HEK293T (cell line): ENCODE data around the gene GOLGA6L10.
"Not testable (repeated sequence)": the region's sequence is repeated elsewhere in the genome, so short reads cannot be mapped to it uniquely, and the experiment has no call there.

ENCODE experiments used
- CTCF ChIA-PET: fragments of 350-600 bp; formaldehyde crosslinking; extraction: SDS; loops from one replicate; lab custom pipeline; 2021; ENCODE audit warnings: antibody characterized with exemption, inconsistent platforms; lab: Yijun Ruan, JAX
- POLR2A ChIA-PET: fragments of 350-600 bp; formaldehyde crosslinking; extraction: SDS; loops from one replicate; lab custom pipeline; 2020; ENCODE audit warnings: antibody characterized with exemption, inconsistent platforms; lab: Yijun Ruan, JAX
- DNase-seq: peaks from one replicate; pipeline ENCODE4 v3.0.0; 2012; ENCODE audit warnings: mixed read lengths; ENCODE audit errors: extremely low spot score
- ARNT ChIP-seq: fragments of 450-650 bp; IDR thresholded peaks from 2 replicates; pipeline ENCODE4 v1.6.1; 2017; ENCODE audit warnings: mild to moderate bottlenecking
- BHLHE40 ChIP-seq: fragments of 450-650 bp; IDR thresholded peaks from 2 replicates; pipeline ENCODE4 v1.6.1; 2016; ENCODE audit warnings: mild to moderate bottlenecking, moderate library complexity, borderline replicate concordance
- CTBP1 ChIP-seq: fragments of 450-650 bp; IDR thresholded peaks from 2 replicates; pipeline ENCODE4 v1.6.1; 2016; ENCODE audit warnings: borderline replicate concordance
- FOXA1 ChIP-seq: fragments of 450-650 bp; IDR thresholded peaks from 2 replicates; pipeline ENCODE4 v1.6.1; 2016; ENCODE audit warnings: mild to moderate bottlenecking
- FOXK2 ChIP-seq: fragments of 450-650 bp; IDR thresholded peaks from 2 replicates; pipeline ENCODE4 v1.6.1; 2016; ENCODE audit warnings: mild to moderate bottlenecking
- FOXM1 ChIP-seq: fragments of 450-650 bp; IDR thresholded peaks from 2 replicates; pipeline ENCODE4 v1.6.1; 2017; ENCODE audit warnings: mild to moderate bottlenecking, borderline replicate concordance
- HDGF ChIP-seq: fragments of 450-650 bp; IDR thresholded peaks from 2 replicates; pipeline ENCODE4 v1.6.1; 2017; ENCODE audit warnings: antibody characterized with exemption, borderline replicate concordance
- L3MBTL2 ChIP-seq: fragments of 450-650 bp; conservative IDR thresholded peaks from 2 replicates; pipeline ENCODE4 v1.6.1; 2016; ENCODE audit warnings: mild to moderate bottlenecking
- LEF1 ChIP-seq: fragments of 450-650 bp; IDR thresholded peaks from 2 replicates; pipeline ENCODE4 v1.6.1; 2017; ENCODE audit warnings: mild to moderate bottlenecking, borderline replicate concordance
- NFRKB ChIP-seq: fragments of 450-650 bp; IDR thresholded peaks from 2 replicates; pipeline ENCODE4 v1.6.1; 2016; ENCODE audit warnings: mild to moderate bottlenecking, moderate library complexity
- PKNOX1 ChIP-seq: fragments of 450-650 bp; IDR thresholded peaks from 2 replicates; pipeline ENCODE4 v1.6.1; 2016
- SP1 ChIP-seq: fragments of 450-650 bp; IDR thresholded peaks from 2 replicates; pipeline ENCODE4 v1.6.1; 2017
- SUZ12 ChIP-seq: fragments of 450-650 bp; IDR thresholded peaks from 2 replicates; pipeline ENCODE4 v1.6.1; 2016; ENCODE audit warnings: mild to moderate bottlenecking
- TARDBP ChIP-seq: fragments of 450-650 bp; IDR thresholded peaks from 2 replicates; pipeline ENCODE4 v1.6.1; 2016
- ZNF384 ChIP-seq: fragments of 450-650 bp; IDR thresholded peaks from 2 replicates; pipeline ENCODE4 v1.6.1; 2016

Gene GOLGA6L10

GRCh38 chr15:82317091-82317489 is 32.2 kb downstream of the GOLGA6L10 start:
- POLR2A ChIA-PET, result no interaction called here
- TF ChIP-seq NFRKB (no peak), SP1 (no peak), FOXM1 (no peak), CTBP1 (no peak), SUZ12 (no peak), PKNOX1 (no peak), L3MBTL2 (no peak), FOXA1 (no peak), TARDBP (no peak), HDGF (no peak), LEF1 (no peak), BHLHE40 (no peak), ARNT (no peak), ZNF384 (no peak)
- CTCF ChIA-PET, result no interaction called here
- no peak for DNase-seq

GRCh38 chr15:82316247-82317090 is 32.8 kb downstream of the GOLGA6L10 start:
- CTCF ChIA-PET, POLR2A ChIA-PET, DNase-seq: not testable (repeated sequence)

- DNase-seq, result no peak
- no peak for TF ChIP-seq FOXM1
- TF ChIP-seq ARNT, result no peak
- TF ChIP-seq SP1, result no peak
- no peak for TF ChIP-seq FOXA1
- no peak for TF ChIP-seq NFRKB
- no peak for TF ChIP-seq FOXK2
- TF ChIP-seq CTBP1, result no peak
- TF ChIP-seq SUZ12, result no peak
- no peak for TF ChIP-seq PKNOX1
- POLR2A ChIA-PET, result no interaction called here
- CTCF ChIA-PET, result no interaction called here
These were observed 33.6 kb downstream of the GOLGA6L10 start for GRCh38 chr15:82315519-82316246.

- ChIA-PET POLR2A (no interaction called here), CTCF (no interaction called here)
- no peak for DNase-seq
- no peak for TF ChIP-seq LEF1
- TF ChIP-seq ZNF384, result no peak
- TF ChIP-seq SUZ12, result no peak
- no peak for TF ChIP-seq L3MBTL2
- no peak for TF ChIP-seq BHLHE40
- no peak for TF ChIP-seq TARDBP
- TF ChIP-seq ARNT, result no peak
- no peak for TF ChIP-seq NFRKB
- TF ChIP-seq FOXM1, result no peak
- TF ChIP-seq SP1, result no peak
- no peak for TF ChIP-seq PKNOX1
- TF ChIP-seq FOXK2, result no peak
- TF ChIP-seq CTBP1, result no peak
- no peak for TF ChIP-seq FOXA1
These were observed 34.3 kb downstream of the GOLGA6L10 start for GRCh38 chr15:82314769-82315518.

GRCh38 chr15:82313951-82314768 is 35.1 kb downstream of the GOLGA6L10 start:
- CTCF ChIA-PET, result not testable (repeated sequence)

GRCh38 chr15:82313446-82313845 is 35.8 kb downstream of the GOLGA6L10 start:
- no peak for DNase-seq
- TF ChIP-seq FOXA1, result no peak
- no peak for TF ChIP-seq FOXK2
- TF ChIP-seq CTBP1, result no peak
- TF ChIP-seq TARDBP, result no peak
- TF ChIP-seq ZNF384, result no peak
- ChIA-PET POLR2A (no interaction called here), CTCF (no interaction called here)

More at GRCh38 chr15:82313951-82314768, 35.1 kb downstream of the GOLGA6L10 start:
- POLR2A ChIA-PET, DNase-seq: not testable (repeated sequence)
